Measurements from ENCODE around the gene RPL18.
"Not testable (repeated sequence)": the region's sequence is repeated elsewhere in the genome, so short reads cannot be mapped to it uniquely, and the experiment has no call there.

RPL18 gene

DNA sequence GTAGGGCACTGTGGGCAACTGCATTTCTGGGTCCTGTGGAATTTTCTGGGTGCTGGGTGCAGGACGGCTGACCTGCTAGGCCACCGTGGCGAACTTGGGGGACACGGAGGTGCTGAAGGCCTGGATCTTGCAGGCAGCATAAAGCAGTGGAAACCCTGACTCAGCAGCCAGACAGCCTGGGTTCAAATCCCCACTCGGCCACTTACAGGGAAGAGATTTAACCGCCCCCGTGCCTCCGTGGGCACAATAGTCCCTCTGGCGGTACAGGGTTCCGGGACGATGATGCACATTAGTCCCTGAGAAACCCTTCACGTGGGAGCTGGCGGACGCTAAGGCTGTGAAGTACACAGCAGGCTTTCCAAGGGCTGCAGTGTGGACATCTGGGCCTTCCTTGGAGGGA is 7.1 kb downstream of the RPL18 start:
- DNase-seq: no peak

DNA sequence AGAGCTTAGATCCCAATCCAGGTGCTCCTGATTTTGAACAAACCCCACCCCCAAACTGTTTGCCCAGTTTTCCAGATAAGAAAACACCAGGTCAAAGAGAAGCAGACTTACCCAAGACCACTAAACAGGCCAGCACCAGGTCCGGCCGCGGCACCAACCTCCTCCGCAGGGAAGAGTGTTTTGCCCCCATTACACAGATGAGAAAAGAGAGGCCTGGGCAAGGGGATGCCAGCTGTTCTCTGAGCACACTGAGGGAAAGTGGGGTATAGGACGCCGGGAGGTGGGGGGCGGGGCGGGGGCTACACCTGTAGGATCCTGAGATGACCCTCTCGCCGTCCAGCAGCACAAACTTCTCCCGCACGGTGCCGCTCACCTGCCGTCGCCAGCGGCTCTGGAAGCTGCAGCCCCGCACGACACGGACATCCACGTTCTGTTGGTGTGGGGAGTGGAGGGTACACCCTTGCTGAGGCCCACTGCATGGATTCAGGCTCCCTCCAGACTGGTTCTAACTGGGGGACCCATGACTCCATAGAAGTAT is 9.3 kb downstream of the RPL18 start:
- no peak for DNase-seq

DNA sequence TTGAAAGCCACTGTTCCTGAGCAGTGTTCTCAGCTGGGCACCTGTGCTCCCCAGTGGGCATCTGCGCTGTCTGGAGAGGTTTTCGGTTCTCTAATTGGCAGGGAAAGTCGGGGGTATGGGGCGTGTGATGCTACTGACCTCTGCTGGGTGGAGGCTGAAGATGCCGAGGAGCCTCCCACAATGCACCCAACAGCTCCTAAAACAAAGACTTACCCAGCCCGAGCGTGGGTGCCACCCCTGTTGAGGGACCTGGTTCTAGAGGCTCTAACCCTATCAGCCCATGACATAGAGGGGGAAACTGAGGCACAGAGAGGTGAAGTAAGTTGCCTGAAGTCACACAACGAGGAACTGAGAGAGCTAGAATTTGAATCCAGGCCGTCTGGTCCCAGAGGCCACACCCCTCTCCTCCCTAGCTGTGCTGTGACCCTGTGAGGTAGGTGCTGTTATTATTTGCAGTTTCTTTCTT is 10.1 kb downstream of the RPL18 start:
- no peak for DNase-seq

GRCh38 chr19:48607359-48607755 is 11.6 kb downstream of the RPL18 start:
- no peak for DNase-seq

DNA sequence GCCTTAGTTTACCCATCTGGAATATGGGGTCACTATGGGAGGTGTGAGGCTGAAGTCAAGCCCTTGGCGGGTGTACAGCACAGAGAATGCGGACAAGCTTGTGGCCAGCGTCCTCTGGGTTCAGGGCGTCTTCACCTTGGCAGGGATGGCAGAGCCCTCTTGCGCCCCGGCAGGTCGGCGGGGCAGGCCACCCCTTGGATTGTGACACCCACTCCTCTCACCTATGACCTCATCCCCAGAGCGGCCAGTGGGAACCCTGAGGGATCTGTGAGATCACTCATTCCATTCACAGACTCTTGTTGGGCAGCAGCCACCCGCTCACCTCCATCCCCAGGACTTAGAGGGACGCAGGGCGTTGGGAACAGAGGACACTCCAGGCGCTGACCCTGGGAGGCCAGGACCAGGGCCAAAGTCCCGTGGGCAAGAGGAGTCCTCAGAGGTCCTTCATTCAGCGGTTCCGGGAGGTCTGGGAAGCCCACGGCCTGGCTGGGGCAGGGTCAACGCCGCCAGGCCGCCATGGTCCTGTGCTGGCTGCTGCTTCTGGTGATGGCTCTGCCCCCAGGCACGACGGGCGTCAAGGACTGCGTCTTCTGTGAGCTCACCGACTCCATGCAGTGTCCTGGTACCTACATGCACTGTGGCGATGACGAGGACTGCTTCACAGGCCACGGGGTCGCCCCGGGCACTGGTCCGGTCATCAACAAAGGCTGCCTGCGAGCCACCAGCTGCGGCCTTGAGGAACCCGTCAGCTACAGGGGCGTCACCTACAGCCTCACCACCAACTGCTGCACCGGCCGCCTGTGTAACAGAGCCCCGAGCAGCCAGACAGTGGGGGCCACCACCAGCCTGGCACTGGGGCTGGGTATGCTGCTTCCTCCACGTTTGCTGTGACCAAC is 12.3 kb downstream of the RPL18 start, which contains the start of gene SPACA4:
Gene SPACA4, plus strand, starts transcription at position 280 of the 896 bp plus-strand sequence. Its CDS starts 237 bp downstream, at position 517.
- DNase-seq: no peak

GRCh38 chr19:48603850-48604249 is 15.1 kb downstream of the RPL18 start:
- DNase-seq: no peak

GRCh38 chr19:48603449-48603848 is 15.5 kb downstream of the RPL18 start:
- DNase-seq: no peak

DNA sequence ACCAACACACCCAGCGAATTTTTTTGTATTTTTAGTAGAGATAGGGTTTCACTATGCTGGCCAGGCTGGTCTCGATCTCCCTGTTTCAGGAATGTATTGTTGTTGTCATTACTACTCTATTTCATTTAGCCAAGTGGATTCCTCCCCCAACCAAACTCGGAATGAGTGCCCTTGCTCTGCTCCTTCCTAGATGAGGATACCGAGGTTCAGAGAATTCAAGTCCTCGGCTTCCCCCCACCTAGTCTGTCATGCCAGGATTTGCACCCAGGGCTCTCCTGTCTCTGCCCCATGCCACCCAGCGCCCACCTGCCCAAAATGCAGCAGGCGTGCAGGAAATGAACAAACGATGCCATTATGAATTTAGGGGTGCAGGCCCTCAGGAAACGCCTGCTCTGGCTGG is 16.0 kb downstream of the RPL18 start:
- no peak for DNase-seq

DNA sequence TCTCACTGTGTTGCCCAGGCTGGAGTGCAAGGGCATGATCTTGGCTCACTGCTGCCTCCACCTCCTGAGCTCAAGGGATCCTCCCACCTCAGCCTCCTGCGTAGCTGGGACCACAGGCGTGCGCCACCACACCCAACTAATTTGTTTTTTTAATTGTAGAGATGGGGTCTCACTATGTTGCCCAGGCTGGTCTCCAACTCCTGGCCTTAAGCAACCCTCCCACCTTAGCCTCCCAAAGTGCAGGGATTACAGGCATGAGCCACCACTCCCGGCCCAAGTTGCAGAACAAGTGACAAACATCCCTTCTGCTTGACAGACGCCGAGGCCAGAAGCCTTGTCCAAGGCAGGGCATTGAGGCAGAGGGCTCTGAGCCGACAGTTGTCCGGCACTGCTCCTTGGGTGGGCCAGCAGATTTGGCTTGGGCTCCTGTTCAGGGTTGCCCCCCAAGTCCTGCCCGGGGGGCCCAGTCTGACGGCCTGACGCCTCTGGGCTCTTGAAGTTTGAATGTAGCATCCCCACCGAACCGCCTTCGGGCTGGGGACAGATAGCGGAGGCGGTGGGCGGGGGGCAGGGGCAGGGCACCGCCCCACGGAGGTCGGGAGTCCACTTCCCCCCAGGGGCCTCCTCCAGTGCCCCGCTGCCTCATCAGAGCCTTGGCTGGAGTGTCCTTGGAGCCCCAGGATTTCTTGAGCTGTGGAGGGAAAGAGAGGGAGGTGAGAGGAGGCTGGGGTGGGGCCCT is 18.1 kb downstream of the RPL18 start:
- DNase-seq: no peak

GRCh38 chr19:48598996-48599700 is 19.8 kb downstream of the RPL18 start:
- no peak for DNase-seq

GRCh38 chr19:48596679-48597465 is 22.1 kb downstream of the RPL18 start:
- no peak for DNase-seq

DNA sequence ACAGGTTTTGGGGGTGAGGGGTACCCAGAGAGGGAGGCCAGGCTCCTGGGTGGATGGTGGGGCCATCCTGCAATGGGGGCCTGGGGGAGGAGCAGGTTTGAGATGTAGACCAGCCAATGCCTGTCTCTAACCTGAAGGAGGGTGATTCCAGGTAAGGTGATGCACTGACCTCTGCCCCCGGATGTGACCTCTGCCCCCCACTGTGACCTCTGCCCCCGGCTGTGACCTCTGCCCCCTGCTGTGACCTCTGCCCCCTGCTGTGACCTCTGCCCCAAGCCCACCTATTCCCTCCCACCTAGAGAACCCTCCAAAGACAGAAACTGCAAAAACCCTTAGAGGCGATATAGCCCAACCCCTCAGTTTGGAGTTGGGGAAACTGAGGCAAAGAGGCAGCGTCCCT is 22.7 kb downstream of the RPL18 start:
- no peak for DNase-seq

- no peak for DNase-seq
Measured at GRCh38 chr19:48595833-48596232, 23.1 kb downstream of the RPL18 start.

DNA sequence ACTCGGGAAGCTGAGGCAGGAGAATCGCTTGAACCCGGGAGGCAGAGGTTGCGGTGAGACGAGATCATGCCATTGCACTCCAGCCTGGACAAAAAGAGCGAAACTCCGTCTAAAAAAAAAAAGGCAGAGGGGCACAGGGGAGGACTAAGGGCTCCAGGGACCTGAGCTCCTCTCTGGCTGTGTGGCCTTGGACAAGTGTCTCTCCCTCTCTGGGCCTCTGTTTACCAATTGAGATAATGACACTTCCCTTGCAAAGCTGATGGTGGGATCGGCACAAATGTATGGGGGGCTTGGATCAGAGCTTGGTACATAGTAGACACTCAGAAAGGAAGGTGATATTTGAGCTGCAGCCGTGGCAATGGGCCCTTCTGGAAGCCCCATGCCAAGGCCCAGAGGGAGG is 23.8 kb downstream of the RPL18 start:
- no peak for DNase-seq

GRCh38 chr19:48591021-48591420 is 28.0 kb downstream of the RPL18 start:
- DNase-seq: no peak

- DNase-seq: peak; percentile 35
Measured at GRCh38 chr19:48588670-48589401, 30.1 kb downstream of the RPL18 start.

DNA sequence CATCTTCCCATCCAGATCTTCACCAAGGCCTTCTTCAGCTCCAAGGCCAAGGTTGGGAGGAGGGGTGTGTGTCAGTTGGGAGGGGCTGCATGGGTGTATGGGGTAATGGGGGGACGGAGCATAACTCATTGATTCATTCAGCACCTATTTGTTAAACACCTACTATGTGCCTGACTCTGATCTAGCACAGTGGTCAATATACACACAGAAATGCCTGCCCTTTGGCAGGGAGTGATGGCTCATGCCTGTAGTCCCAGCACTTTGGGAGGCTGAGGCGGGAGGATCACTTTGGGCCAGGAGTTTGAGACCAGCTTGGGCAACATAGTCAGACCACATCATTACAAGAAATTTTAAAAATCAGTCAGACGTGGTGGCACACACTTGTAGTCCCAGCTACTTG is 31.6 kb downstream of the RPL18 start:
- DNase-seq: no peak

DNA sequence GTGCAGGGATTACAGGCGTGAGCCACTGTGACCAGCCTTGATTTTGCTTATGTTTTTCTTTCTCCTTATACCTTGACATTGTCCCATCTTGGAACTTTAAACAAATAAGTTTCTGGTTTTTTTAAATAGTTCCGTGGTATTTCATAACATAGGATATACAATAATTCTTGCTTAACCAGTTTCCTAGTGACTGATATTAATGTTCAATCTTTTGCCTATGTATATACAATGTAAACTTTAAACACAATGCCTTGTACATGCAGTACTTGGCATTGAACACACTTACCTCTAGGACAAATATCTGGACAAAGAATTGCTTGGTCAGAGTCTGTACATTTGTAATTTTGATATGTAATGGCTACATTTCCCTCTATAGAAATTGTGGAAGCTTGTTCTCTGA is 36.8 kb downstream of the RPL18 start:
- no peak for DNase-seq

- no peak for DNase-seq
Measured at GRCh38 chr19:48578891-48579290, 40.1 kb downstream of the RPL18 start.

DNA sequence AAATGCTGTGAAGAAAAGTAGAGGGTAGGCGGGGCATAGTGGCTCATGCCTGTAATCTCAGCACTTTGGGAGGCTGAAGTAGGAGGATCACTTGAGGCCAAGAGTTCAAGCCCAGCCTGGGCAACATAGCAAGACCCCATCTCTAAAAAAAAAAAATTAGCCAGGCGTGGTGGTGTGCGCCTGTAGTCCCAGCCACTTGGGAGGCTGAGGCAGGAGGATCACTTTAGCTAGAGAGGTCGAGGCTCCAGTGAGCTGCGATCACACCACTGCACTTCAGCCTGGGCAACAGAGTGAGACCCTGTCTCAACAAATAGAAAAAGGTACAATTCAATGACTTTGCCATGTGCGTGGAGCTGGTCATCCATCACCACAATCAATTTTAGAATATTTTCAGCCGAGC is 41.1 kb downstream of the RPL18 start:
- not testable (repeated sequence) for DNase-seq

- no peak for DNase-seq
Measured at GRCh38 chr19:48575931-48576622, 42.9 kb downstream of the RPL18 start.
